HEK293 (cell line): ENCODE results near the gene ATE1.
A peak's percentile ranks its signal among the peaks of the same experiment; 100 is the strongest.
"Not testable (repeated sequence)": the region's sequence is repeated elsewhere in the genome, so short reads cannot be mapped to it uniquely, and the experiment has no call there.

ENCODE experiments used
- CTCF ChIA-PET: fragments of 350-600 bp; formaldehyde crosslinking; extraction: SDS; loops from one replicate; lab custom pipeline; 2021; ENCODE audit warnings: antibody characterized with exemption; lab: Yijun Ruan, JAX
- POLR2A ChIA-PET: fragments of 300-600 bp; formaldehyde crosslinking; extraction: SDS; loops from one replicate; lab custom pipeline; 2020; ENCODE audit warnings: antibody characterized with exemption, inconsistent platforms; lab: Yijun Ruan, JAX
- H3K27ac ChIP-seq: fragments of 200-500 bp; sonication (Bioruptor generic); 2 replicates; pipeline ENCODE4 v1.5.1; 2014; ENCODE audit warnings: low read depth, low read length, control low read depth, inconsistent platforms; ENCODE audit errors: extremely low read depth
- H3K36me3 ChIP-seq, 2 experiments: fragments of 200-500 bp in 1 of 2; sonication (Bioruptor generic) in 1 of 2; 1 replicate in 1 of 2; 2 replicates in 1 of 2; pipeline ENCODE4 v1.5.1; 2014 to 2017; ENCODE audit warnings: inconsistent platforms in 2 of 2, low read length in 2 of 2; ENCODE audit not compliant: control insufficient read depth in 2 of 2, insufficient read depth in 1 of 2
- H3K4me1 ChIP-seq: fragments of 200-500 bp; sonication (Bioruptor generic); 2 replicates; pipeline ENCODE4 v1.5.1; 2014; ENCODE audit warnings: mild to moderate bottlenecking, low read length, inconsistent platforms; ENCODE audit not compliant: control insufficient read depth, insufficient read depth
- H3K4me3 ChIP-seq: 2 replicates; pipeline ENCODE4 v1.5.1; 2011; ENCODE audit warnings: low read depth, mild to moderate bottlenecking, control low read depth, low read length, moderate library complexity
- H3K9me3 ChIP-seq: fragments of 200-500 bp; sonication (Bioruptor generic); 2 replicates; pipeline ENCODE4 v1.5.1; 2014; ENCODE audit warnings: low read depth, low read length, inconsistent platforms; ENCODE audit not compliant: control insufficient read depth, insufficient read depth
- INSM2 ChIP-seq: fragments of 450-650 bp; formaldehyde crosslinking; IDR thresholded peaks from 2 replicates; pipeline ENCODE4 v1.5.1; 2016; ENCODE audit warnings: missing biosample characterization, missing genetic modification characterization
- KLF8 ChIP-seq: fragments of 450-650 bp; formaldehyde crosslinking; IDR thresholded peaks from 2 replicates; pipeline ENCODE4 v1.5.1; 2016; ENCODE audit warnings: missing biosample characterization, missing genetic modification characterization
- PRDM6 ChIP-seq: fragments of 450-650 bp; formaldehyde crosslinking; IDR thresholded peaks from 2 replicates; pipeline ENCODE4 v1.5.1; 2017; ENCODE audit warnings: missing biosample characterization, missing genetic modification characterization
- RBAK ChIP-seq: fragments of 450-650 bp; formaldehyde crosslinking; IDR thresholded peaks from 2 replicates; pipeline ENCODE4 v1.5.1; 2016; ENCODE audit warnings: missing biosample characterization, missing genetic modification characterization
- SETDB1 ChIP-seq: IDR thresholded peaks from one replicate; pipeline ENCODE4 v1.6.1; 2017; ENCODE audit warnings: mild to moderate bottlenecking, low read length, moderate library complexity, mixed read lengths; ENCODE audit not compliant: insufficient read length
- SP3 ChIP-seq: fragments of 450-650 bp; formaldehyde crosslinking; IDR thresholded peaks from 2 replicates; pipeline ENCODE4 v1.5.1; 2016; ENCODE audit warnings: missing biosample characterization, missing genetic modification characterization
- ZNF148 ChIP-seq: fragments of 450-650 bp; formaldehyde crosslinking; IDR thresholded peaks from 2 replicates; pipeline ENCODE4 v1.5.0; 2017; ENCODE audit warnings: missing biosample characterization, missing genetic modification characterization, borderline replicate concordance
- ZNF174 ChIP-seq: fragments of 450-650 bp; formaldehyde crosslinking; IDR thresholded peaks from 2 replicates; pipeline ENCODE4 v1.5.0; 2017; ENCODE audit warnings: missing biosample characterization, mild to moderate bottlenecking, missing genetic modification characterization
- ZNF184 ChIP-seq: fragments of 450-650 bp; IDR thresholded peaks from 2 replicates; pipeline ENCODE4 v1.5.1; 2018; ENCODE audit warnings: missing biosample characterization, mild to moderate bottlenecking, missing genetic modification characterization
- ZNF202 ChIP-seq: fragments of 450-650 bp; formaldehyde crosslinking; IDR thresholded peaks from 2 replicates; pipeline ENCODE4 v1.5.1; 2016; ENCODE audit warnings: missing biosample characterization, missing genetic modification characterization, borderline replicate concordance
- ZNF239 ChIP-seq: fragments of 450-650 bp; formaldehyde crosslinking; IDR thresholded peaks from 2 replicates; pipeline ENCODE4 v1.5.1; 2016; ENCODE audit warnings: missing biosample characterization, missing genetic modification characterization
- ZNF280C ChIP-seq: fragments of 450-650 bp; formaldehyde crosslinking; IDR thresholded peaks from 2 replicates; pipeline ENCODE4 v1.5.1; 2016; ENCODE audit warnings: missing biosample characterization, missing genetic modification characterization
- ZNF423 ChIP-seq: fragments of 450-650 bp; formaldehyde crosslinking; IDR thresholded peaks from 2 replicates; pipeline ENCODE4 v1.5.1; 2016; ENCODE audit warnings: missing biosample characterization, missing genetic modification characterization
- ZNF623 ChIP-seq: fragments of 450-650 bp; formaldehyde crosslinking; IDR thresholded peaks from 2 replicates; pipeline ENCODE4 v1.5.1; 2016; ENCODE audit warnings: missing biosample characterization, missing genetic modification characterization
- ZNF707 ChIP-seq: fragments of 450-650 bp; formaldehyde crosslinking; IDR thresholded peaks from 2 replicates; pipeline ENCODE4 v1.5.1; 2016; ENCODE audit warnings: missing biosample characterization, missing genetic modification characterization
- ZNF791 ChIP-seq: fragments of 450-650 bp; formaldehyde crosslinking; IDR thresholded peaks from 2 replicates; pipeline ENCODE4 v1.5.1; 2016; ENCODE audit warnings: missing biosample characterization, missing genetic modification characterization
- ZSCAN4 ChIP-seq: fragments of 450-650 bp; formaldehyde crosslinking; IDR thresholded peaks from 2 replicates; pipeline ENCODE4 v1.5.1; 2017; ENCODE audit warnings: missing biosample characterization, missing genetic modification characterization

Gene ATE1

GRCh38 chr10:121757241-121757640, 170.6 kb downstream of the ATE1 start:
- peak; percentile 96 for TF ChIP-seq ZNF707 (tag by site-specific recombination)
- H3K27ac ChIP-seq, H3K4me1 ChIP-seq, POLR2A ChIA-PET, H3K4me3 ChIP-seq, H3K9me3 ChIP-seq, H3K36me3 ChIP-seq: not testable (repeated sequence)
- CTCF ChIA-PET = interaction anchor here (0.6 kb wide), 1 partner anchor 814 kb away, joined by 3 read pairs; no protein-coding TSS in a partner anchor

- H3K4me3 ChIP-seq, H3K27ac ChIP-seq, H3K4me1 ChIP-seq, POLR2A ChIA-PET, H3K36me3 ChIP-seq, H3K9me3 ChIP-seq: not testable (repeated sequence)
- CTCF ChIA-PET = interaction anchor here (1.1 kb wide), 1 partner anchor 10 kb away, joined by 3 read pairs; no protein-coding TSS in a partner anchor
These were observed 172.3 kb downstream of the ATE1 start for GRCh38 chr10:121755496-121755895.

GRCh38 chr10:121754666-121755065, 173.2 kb downstream of the ATE1 start:
- H3K27ac ChIP-seq = no peak overlapping the region
- no peaks in the 10 kb centered on the region for H3K4me1 ChIP-seq
- POLR2A ChIA-PET = no interaction called here
- H3K9me3 ChIP-seq = no peaks in the 10 kb centered on the region
- H3K4me3 ChIP-seq = no peak overlapping the region
- H3K36me3 ChIP-seq = no peaks in the 10 kb centered on the region
- CTCF ChIA-PET = interaction anchor here (0.6 kb wide), 1 partner anchor 453 kb away, joined by 3 read pairs; no protein-coding TSS in a partner anchor
- TF ChIP-seq ZNF423 (tag by site-specific recombination) (no peak), ZNF202 (no peak), INSM2 (tag by site-specific recombination) (no peak), SP3 (no peak), ZNF174 (tag by site-specific recombination) (no peak), KLF8 (no peak), ZNF239 (tag by site-specific recombination) (no peak), SETDB1 (no peak), ZSCAN4 (no peak), ZNF791 (no peak), PRDM6 (tag by site-specific recombination) (no peak), RBAK (tag by site-specific recombination) (no peak), ZNF148 (no peak), ZNF184 (tag by site-specific recombination) (no peak), ZNF623 (tag by site-specific recombination) (no peak), ZNF280C (tag by site-specific recombination) (no peak)
